HG02884 (cell line): Measurements from ENCODE around the gene FLT3LG.

Experiments
- ATAC-seq: cut with Tn5 transposase; IDR thresholded peaks from one replicate; pipeline ENCODE4 v1.9.1; 2021; ENCODE audit warnings: mild to moderate bottlenecking, moderate library complexity; ENCODE audit not compliant: unreplicated experiment

The FLT3LG gene

DNA sequence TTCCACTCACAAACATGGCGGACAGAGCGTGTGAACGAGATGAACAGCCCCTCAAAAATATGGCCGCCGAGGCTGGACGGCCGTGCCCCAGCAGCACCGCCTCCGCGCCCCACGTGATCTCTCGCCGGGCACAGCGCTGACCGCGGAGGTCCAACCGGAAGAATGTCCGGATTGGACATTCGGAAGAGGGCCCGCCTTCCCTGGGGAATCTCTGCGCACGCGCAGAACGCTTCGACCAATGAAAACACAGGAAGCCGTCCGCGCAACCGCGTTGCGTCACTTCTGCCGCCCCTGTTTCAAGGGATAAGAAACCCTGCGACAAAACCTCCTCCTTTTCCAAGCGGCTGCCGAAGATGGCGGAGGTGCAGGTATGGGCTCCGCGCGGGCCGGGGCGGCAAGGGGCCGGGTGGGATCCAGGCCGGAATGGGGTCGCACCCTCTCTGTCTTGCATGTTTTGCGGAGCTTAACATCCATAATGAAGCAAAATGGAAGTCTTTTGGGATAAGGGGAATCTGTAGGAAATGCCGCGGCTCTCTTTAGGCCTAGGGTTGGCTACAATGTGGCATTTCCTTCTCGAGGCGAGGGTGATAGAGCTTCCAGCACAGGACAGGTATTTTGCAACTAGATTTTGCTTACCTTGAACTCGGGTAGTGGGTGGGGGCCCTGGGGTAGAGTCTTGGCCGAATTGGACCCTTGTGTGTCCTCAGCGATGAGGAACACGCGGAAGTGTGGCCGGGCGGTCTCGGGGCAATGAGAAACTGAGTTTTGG lies 13.4 kb downstream of the FLT3LG start, which contains the start of gene RPL13A:
RPL13A (plus strand) TSS at position 332 of the 769 bp plus-strand sequence; CDS start at position 354, 22 bp downstream.
- peak; percentile 77 for ATAC-seq

DNA sequence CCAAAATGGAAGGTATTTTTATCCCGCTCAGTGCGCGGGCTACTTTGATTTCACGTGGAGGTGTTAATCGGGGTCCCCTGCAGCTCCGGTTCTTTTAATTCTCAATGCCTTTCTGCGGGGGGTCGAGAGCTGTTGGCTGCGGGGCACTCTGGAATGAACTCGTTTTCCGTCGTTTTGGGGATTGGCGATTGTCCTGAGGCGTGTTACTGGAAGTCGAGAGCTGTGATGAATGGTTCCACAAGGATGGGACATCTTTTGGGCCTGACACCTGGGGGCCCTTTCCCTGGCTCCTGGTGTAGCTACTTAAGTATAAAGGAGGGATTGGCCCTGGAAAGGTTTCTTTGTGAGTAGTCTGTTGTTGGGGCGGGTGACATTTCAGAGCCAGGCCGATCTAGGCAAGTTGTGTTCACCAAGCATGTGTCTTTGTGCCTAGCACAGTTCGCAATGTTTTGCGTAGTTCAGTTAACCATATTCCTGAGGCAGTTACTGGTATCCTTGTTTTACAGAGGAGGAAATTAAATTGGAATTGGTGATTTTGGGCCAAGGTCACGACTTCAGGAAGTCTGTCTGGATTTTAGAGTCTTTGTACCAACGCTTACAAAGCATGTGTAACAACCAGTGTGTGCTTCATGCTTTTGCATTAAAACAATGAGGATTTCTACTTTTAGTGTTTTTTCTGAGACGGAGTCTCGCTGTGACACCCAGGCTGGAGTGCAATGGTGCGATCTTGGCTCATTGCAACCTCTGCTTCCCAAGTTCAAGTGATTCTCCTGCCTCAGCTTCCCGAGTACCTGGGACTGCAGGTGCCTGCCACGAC lies 14.2 kb downstream of the FLT3LG start:
- ATAC-seq = no peak

DNA sequence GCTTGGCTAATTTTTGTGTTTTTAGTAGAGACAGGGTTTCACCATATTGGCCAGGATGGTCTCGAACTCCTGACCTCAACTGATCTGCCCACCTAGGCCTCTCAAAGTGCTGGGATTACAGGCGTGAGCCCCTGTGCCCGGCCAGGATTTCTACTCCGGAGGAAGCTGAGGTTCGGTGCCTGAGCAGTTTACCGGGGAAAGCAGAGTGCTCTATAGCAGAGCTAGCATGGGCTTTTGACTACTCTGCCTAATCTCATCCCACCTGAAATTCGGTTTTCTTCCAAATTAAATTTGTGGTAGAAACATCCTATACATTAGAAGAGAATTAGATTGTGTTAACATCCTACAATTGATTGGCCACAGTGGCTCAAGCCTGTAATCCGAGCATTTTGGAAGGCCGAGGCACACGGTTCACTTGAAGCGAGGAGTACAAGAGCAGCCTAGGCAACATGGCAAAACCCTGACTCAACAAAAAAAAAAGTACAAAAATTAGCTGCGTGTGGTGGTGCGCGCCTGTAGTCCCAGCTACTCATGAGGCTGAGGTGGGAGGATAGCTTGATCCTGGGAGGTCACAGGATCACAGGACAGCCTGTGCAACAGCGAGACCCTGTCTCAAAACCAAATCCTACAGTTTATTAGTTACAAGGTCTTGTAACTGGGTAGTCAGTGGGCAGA lies 15.0 kb downstream of the FLT3LG start:
- ATAC-seq = no peak

DNA sequence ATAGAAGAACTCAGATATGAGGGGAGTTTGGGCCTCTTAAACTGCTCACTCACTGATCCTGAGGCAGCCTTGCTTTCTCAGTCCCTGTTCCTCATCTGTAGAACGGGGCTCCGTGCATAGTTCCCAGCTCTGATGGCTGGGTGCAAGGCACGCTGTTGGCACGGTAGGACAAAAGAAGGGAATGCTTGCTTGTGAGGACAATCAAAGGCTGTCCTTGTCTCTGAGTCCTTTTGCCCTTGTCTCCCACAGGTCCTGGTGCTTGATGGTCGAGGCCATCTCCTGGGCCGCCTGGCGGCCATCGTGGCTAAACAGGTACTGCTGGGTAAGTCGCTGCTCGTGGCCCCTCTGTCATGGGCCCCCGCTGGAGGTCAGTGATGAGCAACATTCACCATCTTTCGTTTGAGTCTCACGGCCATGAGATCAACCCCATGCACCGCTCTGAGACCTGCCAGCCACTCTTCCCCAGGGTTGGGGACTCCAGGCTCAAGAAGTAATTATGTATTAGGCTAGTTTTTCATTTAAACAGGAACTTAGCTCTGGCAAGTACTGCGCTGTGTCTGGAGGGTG lies 15.7 kb downstream of the FLT3LG start:
- no peak for ATAC-seq

DNA sequence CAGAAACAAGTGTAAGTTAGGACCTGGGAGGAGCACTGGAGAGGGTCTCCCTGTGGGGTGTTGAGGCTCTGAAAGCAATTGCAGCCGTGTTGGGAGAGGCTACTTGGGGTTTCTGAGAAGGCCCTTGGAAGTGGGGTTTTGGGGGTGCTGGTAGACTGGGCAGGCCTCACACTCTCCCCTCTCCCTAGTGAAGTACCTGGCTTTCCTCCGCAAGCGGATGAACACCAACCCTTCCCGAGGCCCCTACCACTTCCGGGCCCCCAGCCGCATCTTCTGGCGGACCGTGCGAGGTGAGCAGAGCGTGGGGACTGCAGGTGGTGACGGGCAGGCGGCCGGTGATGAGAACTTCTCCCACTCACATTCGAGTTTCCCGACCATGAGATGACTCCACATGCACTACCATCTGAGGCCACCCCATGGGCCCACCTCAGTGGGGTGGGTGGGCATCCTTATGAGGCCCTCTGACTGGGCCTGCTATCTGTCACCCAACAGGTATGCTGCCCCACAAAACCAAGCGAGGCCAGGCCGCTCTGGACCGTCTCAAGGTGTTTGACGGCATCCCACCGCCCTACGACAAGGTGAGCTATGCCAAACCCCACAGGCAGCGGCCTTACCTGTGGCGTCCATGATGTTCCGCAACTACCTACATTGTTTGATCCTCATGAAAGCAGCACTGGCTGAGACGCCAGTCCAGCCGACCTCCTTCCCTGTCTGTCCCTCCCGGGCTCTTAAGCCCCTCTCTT lies 16.4 kb downstream of the FLT3LG start:
- ATAC-seq = no peak

DNA sequence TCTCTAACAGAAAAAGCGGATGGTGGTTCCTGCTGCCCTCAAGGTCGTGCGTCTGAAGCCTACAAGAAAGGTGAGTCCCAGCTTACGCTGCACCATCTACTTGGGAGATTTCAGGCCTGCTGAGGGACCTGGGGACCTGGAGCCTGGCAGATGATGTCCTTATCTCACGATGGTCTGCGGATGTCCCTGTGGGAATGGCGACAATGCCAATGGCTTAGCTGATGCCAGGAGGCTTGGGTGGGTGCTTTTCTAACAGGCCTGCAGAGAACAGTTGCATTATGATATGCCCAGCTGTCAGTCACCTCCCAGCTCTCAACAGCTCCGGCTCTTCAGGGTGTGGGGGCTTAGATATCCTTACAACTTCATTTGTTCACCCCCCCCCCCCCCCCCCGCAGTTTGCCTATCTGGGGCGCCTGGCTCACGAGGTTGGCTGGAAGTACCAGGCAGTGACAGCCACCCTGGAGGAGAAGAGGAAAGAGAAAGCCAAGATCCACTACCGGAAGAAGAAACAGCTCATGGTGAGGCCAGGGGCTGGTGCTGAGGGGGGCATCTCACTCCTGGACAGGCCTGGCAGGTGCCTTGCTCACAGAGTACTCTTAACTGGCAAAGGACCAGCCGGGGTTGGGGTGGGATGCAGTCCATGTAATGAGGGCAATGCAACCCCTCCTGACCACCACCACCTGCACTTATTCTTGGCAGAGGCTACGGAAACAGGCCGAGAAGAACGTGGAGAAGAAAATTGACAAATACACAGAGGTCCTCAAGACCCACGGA lies 17.2 kb downstream of the FLT3LG start:
- no peak for ATAC-seq

DNA sequence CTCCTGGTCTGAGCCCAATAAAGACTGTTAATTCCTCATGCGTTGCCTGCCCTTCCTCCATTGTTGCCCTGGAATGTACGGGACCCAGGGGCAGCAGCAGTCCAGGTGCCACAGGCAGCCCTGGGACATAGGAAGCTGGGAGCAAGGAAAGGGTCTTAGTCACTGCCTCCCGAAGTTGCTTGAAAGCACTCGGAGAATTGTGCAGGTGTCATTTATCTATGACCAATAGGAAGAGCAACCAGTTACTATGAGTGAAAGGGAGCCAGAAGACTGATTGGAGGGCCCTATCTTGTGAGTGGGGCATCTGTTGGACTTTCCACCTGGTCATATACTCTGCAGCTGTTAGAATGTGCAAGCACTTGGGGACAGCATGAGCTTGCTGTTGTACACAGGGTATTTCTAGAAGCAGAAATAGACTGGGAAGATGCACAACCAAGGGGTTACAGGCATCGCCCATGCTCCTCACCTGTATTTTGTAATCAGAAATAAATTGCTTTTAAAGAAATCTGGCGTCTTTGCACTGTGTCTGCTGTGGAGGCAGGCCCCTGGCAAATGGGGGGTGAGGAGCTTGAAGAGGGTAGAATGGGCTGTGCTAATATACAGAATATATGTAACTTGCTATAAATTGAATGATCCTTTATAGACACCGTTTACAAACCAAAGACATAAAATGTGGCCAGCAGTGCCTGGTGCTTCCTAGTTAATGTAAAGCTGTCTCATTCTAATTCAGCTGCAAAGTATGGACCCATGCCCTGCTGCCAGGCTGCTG lies 18.0 kb downstream of the FLT3LG start:
- no peak for ATAC-seq

DNA sequence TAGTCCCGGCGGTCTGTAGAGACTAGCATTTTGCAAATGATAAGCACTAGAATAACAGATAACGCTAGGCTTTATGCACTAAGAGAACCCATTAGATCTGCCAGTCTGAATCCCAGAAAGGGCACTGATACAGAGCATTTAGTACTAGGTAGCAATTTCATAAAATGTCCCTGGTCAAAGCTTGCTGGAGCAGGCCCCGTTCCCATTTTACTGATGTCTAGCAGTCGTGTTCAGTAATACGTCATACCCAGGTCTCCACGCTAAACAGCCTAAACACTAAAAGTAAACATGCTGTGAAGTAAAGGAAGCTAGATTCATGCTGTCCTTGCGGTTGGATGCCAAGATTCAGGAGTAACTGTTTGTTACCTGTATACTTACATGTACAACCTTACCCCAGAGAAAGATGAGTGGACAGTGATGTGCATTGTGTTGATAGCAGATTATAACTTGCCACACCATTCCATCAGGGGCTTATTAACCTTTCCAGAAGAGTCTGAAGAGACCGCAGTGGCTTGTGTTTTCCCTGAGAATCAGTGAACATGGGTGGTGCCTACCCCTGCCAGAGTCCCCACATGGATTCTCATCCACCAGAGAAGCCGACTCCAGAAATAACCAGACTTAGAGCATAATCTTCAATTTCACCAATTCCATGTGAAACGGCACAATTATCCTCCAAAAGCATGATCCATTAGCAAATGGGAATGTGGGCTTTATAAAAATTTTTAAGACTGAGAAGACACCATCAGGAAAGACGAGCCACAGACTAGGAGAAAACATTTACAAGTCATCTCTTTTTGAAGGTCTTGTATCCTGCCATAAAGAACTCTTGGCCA lies 18.8 kb downstream of the FLT3LG start:
- no peak for ATAC-seq

DNA sequence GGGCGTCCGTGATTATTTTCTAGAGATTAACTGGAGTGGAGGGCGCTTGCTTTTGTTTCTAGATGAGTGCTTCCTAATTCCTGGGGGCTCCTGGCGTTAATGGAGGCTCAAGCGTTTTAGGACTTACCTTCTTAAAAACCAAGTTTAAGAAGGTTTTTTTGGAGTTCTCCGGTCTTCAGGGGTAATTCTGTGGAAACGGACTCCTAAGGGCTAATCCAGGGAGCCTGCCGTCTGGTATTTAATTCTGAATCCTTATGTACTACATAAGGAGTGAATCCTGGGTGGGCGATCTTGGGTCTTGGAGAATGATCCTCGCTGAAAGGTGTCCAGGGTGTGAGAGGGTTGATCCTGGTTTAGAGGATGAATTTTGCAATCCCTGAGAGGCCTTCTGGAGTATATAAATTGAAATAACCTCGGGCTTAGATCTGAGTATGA lies 22.6 kb downstream of the FLT3LG start:
- ATAC-seq = no peak

DNA sequence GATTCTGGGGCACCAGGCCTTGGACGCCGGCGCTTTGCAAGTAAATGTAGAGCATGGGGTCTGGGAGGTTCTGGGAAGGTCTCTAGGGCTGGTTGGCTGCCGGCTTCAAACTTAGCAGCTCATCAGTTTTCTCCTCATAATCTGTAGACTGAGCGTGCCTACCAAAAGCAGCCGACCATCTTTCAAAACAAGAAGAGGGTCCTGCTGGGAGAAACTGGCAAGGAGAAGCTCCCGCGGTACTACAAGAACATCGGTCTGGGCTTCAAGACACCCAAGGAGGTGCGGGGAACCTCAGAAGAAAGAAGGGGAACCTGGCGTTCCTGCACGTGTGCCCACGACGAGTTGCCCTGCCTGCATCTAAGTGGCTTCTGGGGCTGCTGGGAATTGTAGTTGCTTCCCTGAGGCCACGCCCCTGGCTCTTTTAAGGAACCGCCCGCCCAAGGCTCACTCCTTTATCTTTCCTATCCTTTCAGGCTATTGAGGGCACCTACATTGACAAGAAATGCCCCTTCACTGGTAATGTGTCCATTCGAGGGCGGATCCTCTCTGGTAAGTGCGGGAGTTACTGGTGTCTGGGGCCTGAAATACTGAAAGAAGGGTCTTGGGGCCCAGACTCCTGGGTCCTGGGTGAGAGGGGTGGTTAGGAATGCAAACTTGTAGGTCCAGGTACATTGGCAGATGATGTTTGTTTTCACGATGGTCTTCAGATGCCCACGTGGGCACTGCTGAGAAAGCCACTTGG lies 23.2 kb downstream of the FLT3LG start:
- no peak for ATAC-seq

DNA sequence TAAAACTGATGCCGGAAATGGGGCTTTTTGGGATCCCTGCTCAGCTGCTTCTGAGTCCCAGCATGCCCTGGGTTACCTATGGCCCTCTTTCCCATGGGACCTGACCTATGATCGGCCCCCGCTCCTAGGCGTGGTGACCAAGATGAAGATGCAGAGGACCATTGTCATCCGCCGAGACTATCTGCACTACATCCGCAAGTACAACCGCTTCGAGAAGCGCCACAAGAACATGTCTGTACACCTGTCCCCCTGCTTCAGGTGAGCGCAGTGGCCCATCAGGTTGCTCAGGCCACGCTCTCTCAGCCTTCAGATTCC lies 23.7 kb downstream of the FLT3LG start:
- no peak for ATAC-seq

DNA sequence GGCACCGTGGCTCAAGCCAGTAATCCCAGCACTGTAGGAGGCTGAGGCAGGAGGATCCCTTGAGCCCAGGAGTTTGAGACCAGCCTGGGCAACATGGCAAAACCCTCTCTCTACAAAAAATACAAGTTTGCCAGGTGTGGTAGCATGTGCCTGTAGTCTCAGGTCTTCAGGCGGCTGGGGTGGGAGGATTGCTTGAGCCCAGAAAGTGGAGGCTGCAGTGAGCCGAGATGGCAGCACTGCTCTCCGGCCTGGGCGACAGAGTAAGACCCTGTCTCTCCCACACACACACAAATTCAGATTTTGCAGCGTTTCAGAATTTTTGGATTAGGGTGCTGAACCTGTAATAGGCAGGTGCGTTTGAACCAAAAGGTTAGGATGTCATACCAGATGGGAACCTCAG lies 24.5 kb downstream of the FLT3LG start:
- ATAC-seq = no peak

DNA sequence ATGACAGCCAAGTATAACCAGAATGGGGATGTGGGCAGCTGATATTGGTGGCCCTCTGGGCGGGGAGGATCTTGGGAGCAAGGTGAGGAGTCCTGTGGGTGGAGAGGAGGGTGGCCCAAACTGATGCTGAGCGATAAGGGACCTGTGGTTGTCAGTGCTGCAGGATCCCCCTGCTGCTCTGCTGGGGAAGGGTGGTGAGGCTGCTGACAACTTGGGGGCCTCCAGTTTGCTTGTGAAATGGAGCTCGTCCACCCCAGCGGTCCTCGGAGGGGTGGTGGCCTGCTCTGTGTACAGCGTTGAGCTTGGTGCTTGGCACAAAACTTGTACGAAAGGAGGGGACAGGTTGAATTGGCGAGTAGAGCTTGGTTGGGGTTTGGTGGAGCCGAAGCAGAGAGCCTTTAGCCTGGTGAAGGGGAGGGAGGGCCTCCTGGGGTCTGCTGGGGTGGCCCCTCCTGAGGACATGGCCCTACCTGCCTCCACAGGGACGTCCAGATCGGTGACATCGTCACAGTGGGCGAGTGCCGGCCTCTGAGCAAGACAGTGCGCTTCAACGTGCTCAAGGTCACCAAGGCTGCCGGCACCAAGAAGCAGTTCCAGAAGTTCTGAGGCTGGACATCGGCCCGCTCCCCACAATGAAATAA lies 25.1 kb downstream of the FLT3LG start:
- ATAC-seq = no peak

DNA sequence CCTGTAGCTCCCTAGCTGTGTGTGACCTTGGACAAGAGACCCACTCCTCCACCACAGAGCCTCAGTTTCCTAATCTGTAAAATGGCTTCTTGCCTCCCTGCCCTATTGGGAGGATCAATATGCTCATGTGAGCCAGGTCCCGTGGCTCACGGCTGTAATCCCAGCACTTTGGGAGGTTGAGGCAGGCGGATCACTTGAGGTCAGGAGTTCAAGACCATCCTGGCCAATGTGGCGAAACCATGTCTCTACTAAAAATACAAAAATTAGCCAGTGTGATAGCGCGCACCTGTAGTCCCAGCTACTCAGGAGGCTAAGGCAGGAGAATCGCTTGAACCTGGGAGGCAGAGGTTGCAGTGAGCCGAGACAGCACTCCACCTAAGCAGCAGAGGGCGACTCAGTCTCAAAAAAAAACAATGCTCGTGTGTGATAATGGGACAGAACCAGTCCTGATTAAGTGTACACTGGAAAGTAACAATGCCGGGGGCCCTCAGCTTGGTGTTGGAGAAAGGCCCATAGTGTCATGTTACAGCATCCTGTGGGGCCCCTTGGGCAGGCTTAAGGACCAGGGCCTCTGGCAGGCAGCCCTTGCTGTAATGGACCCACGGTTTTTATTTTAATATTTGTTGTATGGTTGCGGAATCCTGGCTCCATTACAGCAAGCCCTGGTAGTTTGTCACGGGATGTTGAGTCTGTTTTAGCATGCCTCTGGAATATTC lies 29.0 kb downstream of the FLT3LG start:
- ATAC-seq = no peak

DNA sequence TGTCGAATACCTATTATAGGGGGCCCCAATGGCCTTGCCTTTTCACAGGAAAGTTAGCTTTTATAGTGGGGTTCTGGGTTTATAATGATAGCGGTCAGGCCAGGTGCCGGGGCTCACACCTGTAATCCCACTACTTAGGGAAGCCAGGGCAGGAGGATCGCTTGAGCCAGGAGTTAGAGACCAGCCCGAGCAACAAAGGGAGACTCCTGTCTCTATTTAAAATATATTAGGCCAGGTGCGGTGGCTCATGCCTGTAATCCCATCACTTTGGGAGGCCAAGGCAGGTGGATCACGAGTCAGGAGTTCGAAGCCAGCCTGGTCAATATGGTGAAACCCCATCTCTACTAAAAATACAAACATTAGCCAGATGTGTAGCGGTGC lies 29.6 kb downstream of the FLT3LG start:
- no peak for ATAC-seq

DNA sequence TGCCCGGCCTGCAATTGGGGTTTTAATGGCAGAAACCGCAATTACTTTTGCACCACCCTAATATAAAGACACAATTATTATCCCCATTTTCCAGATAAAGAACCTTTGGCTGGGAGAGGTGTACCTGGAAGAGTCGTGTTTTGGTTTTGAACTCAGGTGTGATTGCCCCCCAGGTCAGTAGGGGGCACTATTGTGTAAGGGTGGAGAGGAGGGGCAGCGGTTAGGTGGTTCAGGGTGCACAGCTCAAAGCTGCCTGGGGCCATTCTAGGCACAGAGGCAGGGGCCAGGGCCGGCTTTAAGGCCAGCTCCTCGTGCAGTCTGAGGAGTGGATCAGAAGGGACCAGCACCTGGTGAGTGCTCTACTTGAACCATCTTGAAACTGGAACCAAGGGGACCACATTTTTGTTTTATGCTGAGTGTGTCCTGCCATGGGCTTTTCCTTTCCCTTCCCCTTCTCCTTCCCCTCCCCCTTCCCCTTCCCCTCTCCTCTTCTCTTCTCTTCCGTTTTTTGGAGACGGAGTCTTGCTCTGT lies 32.6 kb downstream of the FLT3LG start:
- ATAC-seq = no peak
